Stimulated activated CD8-positive, alpha-beta memory T cell treated with anti-CD3 and anti-CD28 coated beads, Interleukin-15, amount 100 ng/mL, for 24 hours (primary cell): ENCODE data around the gene GIMAP1.

Experiments used
- DNase-seq: peaks from one replicate; pipeline ENCODE4 v3.0.0-alpha.2; 2020; ENCODE audit warnings: low read depth

Gene GIMAP1

DNA sequence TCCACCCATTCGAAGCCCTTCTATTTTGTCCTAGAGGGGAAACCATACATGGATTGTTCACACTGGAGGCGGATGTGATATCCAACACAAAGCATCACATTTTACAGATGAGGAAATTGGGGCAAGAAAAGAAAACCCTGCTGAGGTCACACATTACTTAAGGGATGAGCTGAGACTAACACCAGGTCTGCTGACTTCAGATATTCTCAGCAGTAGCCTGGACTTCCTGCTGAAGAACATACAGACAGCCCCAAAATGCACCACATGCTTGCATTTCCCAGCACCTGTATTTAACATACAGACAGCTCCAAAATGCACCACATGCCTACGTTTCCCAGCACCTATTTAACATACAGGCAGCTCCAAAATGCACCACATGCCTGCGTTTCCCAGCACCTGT is 32.0 kb downstream of the GIMAP1 start:
- no peak for DNase-seq

DNA sequence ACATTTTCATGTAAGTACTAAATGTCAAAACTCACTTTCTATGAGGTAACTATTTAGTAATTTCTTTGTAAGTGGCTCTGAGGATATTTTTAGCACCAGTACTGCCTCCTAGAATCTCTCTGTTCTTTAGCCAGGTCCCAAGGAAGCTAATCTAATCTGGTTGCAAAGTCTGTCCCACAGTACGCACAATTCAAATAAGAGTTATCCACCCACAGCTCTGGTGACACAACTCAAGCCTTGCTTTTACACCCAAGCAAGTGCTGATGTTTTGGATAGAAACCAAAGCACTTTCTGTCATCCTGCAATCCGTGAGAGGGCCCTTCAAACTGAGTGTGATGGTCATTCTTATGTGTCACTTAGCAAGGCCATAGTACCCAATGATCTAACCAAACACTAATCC is 35.3 kb downstream of the GIMAP1 start:
- no peak for DNase-seq

DNA sequence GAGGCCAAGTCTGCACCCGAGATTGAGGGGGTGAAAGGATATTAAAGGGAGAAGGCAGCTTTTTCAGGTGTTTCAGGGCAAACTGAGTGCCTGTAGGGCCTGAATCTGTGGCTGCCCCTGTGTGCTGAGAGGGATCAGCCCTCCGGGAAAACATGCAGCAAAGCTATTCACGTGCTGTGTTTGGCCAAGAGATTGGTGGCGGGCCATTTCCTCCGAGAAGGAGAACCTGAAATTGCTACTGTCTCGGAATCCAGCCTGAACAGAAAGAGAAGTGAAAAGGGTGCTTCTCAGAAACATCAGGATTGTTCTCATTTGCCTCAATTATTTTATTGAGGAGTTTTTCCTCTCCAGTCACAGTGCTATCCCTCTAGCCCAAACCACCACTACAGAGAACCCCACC is 36.8 kb downstream of the GIMAP1 start:
- DNase-seq, result no peak

DNA sequence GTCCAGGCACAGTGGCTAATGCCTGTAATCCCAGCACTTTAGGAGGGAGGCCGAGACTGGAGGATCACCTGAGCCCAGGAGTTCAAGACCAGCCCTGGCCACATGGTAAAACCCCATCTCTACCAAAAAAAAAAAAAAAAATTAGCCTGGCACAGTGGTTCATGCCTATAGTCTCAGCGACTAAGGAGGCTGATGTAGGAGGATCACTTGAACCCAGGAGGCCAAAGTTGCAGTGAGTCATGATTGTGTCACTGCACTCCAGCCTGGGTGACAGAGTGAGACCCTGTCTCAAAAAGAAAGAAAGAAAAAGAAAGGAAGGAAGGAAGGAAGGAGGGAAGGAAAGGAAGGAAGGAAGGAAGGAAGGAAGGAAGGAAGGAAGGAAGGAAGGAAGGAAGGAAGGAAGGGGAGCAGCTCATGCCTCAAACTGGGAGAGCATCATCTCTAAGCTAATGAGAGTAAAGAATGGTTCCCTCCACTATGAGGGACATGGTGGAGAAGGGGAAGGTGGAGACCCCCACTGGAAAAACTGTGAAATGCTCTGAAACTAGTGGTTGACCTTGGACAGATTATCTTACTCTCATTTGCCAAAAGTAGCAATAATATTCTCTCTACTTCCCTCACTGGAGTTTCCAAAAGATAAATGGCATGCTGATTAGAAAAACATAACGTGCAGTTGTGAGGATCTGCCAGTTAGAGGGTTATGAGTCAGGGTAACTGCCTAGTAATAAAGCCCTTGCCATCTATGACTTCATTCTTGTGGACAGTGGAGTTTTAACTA is 37.6 kb downstream of the GIMAP1 start:
- DNase-seq, result no peak

DNA sequence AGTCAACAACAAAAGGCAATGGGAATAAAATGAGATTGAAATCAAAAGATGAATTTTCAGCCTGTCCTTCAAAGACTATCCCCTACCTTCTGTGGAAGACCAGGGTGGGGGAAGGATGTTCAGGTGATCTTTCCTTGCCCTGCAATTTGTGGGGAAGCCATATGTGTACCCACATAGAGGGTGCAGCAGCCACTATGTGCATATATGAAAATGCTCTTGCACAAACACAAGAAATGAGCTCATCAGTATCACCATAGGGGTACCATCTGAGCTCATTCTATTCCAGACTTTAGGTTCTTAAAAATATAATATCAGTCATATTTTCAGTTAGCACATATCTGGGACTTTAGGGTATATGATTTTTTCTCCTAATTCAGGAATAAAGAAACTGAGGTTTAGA is 38.5 kb downstream of the GIMAP1 start:
- no peak for DNase-seq

DNA sequence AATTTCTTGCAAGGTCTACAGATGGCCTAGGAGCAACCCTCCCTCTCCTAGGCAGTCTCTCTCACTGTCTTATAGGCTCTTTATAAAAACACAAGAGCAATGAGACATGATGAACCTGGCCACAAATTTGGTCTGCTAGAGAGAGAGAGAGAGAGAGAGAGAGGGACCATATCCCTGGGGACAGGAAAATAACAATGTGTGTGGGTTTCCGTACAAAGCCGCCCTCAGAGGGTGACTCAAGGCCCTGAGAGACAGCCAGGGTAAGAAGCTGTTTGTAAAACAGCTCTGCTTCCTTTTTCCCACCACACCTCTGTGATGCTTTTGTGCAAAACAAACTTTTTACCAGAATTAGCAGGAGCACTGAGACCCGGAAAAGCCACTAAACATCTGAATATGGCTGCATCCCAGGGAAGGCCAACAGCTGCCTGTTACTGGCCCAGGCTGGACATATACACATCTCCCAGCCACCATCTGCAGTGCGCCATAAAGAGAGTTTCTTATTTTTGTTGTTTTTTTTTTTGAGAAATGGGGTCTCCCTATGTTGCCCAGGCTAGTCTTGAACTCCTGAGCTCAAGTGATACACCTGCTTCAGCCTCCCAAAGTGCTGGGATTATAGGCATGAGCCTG is 39.2 kb downstream of the GIMAP1 start:
- no peak for DNase-seq

DNA sequence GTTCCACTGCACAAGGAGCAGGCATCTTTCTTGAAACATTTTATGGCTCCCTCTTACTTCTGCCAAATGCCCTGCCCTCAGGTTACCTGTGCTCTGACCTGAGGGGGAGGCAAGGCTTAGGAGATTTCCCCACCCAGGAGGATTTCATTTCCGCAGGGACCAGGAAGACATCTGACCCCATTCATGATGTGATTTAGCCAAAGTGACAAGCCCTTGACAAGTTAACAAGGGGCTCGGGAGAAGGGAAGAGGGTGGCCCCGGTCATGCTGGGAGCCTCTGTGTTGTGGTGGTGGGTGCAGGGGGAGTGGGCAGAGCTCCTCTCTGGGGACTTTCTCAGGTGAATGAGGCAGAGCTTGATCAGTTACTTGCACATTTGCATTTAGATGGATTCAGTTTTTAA is 39.8 kb downstream of the GIMAP1 start:
- no peak for DNase-seq

DNA sequence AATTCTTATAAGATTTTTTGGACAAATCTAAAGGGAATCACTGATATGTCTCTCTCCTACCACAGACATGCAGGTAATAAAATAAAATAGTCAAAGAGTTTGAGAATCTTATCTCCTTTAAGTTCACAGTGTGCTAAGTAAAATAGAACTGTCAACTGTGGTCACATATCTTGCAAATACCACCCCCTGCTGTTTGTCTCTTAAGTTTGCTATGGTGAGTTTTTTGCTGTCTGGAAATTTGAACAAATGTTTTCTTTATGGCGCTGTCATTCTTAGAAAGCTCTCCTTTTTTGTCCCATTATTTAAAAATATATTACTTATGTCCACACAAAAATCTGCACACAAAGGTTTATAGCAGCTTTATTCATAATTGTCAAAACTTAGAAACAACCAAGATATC is 40.4 kb downstream of the GIMAP1 start:
- no peak for DNase-seq

DNA sequence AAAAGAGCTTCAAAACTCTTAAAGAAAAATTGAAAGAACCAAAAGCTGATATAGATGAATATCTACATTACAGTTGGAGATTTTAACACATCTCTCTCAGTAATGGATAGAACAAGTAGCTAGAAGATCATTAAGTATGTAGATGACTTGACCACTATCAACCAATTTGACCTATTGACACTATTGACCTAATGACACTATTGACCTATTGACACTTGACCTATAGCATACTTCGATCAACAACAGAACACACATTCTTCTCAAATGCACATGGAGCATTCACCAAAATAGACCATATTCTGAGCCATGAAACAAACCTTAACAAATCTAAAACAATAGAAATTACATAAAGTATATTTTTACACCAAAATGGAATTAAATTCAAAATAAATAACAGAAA is 43.1 kb downstream of the GIMAP1 start:
- DNase-seq, result no peak

DNA sequence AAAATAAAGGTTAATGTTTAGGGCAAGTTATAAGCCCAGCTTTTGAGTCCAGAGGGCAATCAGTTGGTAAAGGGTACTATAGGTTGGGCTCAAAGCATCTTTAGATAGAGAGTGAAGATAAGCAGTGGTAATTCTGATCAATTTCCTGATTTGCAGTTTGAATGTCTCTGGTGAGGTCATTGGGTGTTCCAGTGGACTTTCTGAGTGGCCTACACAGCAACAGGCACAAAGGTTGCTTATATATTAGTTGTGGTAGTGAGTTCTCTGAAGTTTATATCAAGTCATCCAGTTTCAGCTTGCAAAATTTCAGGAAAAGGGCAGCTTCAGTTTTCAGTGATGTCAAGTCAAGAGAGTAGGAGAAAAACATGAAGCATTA is 49.9 kb downstream of the GIMAP1 start:
- no peak for DNase-seq

DNA sequence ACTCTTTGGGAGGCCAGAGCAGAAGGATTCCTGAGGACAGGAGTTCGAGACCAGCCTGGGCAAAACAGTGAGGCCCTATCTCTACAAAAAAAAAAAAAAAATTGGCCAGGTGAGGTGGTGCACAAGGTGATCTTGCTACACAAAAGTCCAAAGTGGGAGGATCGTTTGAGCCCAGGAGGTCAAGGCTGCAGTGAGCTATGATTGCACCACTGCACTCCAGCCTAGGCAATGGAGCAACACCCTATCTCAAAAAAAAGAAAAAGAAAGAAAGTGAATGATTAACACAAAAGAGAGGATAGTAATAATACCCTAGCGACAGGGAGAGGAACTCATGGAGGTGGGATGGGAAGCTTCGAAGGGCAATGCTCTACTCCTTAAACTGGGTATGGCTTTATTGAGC is 53.4 kb downstream of the GIMAP1 start:
- no peak for DNase-seq
